HG02981 (cell line): Measurements from ENCODE around the gene BPIFB4.
"Not testable (repeated sequence)": the region's sequence is repeated elsewhere in the genome, so short reads cannot be mapped to it uniquely, and the experiment has no call there.

Source experiments
- ATAC-seq: cut with Tn5 transposase; IDR thresholded peaks from one replicate; pipeline ENCODE4 v1.9.1; 2021; ENCODE audit warnings: mild to moderate bottlenecking, moderate library complexity; ENCODE audit not compliant: unreplicated experiment

BPIFB4 gene

DNA sequence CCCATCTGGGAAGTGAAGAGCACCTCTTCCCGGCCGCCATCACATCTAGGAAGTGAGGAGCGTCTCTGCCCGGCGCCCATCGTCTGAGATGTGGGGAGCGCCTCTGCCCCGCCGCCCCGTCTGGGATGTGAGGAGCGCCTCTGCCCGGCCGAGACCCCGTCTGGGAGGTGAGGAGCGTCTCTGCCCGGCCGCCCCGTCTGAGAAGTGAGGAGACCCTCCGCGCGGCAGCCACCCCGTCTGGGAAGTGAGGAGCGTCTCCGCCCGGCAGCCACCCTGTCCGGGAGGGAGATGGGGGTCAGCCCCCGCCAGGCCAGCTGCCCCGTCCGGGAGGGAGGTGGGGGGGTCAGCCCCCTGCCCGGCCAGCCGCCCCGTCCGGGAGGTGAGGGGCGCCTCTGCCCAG lies 36.1 kb downstream of the BPIFB4 start:
- ATAC-seq = not testable (repeated sequence)

DNA sequence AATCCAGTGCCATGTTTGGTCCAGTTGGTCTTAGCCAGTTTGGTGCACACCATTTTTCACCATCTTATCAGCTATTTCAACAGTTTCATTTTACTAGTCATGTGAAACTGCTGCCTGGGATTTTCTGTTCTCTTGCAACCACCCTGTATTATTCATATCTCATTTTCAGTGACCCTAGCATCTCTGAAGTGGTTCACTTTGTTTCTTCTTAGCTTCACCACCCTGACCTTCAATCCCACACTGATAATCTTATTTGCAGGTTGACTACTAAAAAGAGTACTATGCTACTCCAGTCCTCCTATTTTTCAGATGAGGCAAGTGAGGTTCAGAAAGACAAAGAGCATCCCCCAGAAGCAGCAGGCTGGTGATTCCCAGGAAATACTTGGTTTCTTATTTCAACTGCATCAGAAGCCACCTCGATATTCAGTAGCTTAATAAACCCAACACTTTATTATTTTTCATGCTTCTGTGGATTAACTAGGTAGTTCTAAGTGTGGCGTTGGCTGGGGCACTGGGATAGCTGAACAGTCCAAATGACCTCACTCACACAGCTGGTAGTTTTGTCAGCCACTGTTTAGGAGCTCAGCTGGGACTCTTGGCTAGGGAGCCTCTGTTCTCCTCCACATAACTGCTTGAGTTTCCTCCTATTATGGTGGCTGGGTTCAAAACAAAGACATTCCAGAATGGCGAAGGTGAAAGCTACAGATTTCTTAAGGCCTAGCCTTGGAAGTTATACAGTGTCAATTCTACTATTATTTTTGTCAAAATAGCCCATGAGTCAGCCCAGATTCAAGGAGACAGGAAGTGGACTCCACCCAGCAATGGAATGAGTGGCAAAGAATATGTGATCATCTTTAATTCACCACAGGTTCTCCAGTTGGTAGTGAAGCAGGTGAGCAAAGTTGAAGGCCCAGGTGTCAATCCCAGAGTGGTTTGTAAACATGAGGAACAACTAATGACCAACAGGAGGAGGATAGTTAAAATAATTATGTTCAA lies 40.6 kb downstream of the BPIFB4 start:
- no peak for ATAC-seq

DNA sequence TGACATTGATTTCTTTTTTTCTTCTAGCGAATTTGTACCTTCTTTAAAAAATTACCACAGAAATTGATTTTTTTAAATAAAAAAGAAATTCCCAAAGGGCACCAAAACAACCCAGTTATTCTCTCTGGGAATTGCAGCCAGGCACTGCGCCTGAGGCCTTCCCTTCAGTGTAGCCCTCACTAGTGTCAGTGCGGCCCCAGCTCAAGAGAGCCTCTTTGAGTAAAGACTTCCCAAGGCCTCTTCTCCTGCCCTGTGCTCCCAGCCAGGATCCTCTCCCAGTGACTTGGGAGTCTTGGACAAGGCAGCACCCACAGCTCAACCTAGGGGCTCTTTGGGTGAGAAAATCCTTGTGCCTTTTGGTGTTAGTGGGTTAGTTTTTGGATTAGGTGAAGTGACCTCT lies 41.5 kb downstream of the BPIFB4 start:
- no peak for ATAC-seq

- not testable (repeated sequence) for ATAC-seq
These were observed 42.9 kb downstream of the BPIFB4 start for GRCh38 chr20:33122297-33122696.

DNA sequence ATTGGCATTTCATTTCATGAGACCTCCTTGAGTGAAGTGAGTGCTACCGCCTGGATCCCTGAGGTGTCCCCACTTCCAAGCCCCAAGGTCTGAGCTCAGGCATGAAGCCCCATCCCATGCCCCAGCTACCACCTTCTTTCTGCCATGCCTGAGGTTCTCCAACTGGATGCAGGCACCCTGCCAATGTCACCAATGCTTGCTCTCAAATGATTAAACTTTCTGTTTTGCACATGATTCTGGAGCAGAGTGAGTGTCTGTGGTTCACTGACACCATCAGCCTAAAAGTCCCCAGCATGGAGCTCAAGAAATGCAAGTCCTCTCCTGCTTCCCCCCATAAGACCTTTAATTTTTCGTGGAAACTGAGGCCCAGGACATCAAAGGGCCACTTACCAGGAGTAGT lies 44.8 kb downstream of the BPIFB4 start:
- no peak for ATAC-seq

DNA sequence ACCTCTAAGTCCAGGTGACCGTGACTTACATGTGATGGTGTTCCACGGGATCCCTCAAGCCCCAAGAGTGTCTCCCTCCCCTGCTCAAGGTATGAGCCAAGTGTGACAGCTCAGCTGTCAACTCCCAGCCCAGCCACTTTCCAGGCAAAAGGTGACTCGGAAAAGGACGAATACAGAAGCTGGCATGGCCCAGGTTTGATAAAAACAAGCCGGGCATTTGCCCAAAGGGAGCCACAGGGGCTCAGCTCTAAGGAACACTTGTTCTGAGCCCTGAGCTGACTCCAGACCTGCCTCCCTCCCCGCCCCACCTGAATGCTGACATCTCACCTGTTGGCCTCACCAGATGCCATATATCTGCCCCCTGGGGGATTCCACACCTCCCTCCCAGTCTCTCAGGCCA lies 45.6 kb downstream of the BPIFB4 start:
- ATAC-seq = no peak

DNA sequence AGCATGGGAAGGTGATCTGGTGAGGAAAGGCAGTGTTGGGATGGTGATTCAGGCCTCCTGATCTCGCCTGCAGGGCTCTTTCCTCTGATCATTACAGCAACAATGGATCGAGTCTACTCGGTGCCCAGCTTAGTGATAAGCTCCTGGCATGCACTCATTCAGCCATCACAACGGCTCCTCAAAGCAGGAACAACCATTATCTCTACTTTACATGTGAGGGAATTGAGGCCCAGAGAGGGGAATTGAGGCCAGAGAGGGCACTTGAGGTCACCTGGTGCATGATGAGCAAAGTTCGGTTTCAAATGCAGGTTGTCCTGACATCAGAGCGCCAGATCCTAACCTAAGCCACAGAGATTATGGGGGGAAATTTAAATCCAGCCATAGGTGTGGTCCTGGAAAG lies 46.5 kb downstream of the BPIFB4 start:
- ATAC-seq = no peak

DNA sequence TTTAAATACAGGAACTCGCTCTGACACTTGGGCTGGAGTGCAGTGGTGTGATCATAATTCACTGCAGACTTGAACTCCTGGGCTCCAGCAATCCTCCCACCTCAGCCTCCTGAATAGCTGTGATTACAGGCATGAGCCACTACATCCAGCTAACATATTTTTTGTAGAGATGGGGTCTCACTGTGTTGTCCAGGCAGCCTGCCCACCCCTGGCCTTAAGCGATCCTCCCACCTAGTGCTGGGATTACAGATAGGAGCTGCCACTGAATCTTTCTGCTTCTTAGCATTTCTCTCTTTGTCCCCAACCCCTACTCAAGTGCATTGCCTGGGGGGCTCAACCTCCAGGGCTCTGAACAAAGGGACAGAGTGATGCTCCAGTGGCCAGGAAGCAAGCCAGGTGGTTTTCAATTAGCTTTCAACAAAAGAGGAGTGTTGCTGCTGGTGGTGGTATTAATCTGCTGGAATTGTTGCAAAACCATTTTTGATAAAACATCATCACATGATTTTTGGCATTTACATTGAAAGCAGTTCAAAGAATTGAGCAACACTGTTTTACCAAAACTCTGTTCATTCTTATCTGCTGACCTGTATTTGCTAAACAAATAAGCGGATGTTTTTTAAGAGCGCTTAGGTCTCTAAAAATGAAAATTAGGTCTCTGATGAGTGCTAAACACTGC lies 48.1 kb downstream of the BPIFB4 start:
- no peak for ATAC-seq

DNA sequence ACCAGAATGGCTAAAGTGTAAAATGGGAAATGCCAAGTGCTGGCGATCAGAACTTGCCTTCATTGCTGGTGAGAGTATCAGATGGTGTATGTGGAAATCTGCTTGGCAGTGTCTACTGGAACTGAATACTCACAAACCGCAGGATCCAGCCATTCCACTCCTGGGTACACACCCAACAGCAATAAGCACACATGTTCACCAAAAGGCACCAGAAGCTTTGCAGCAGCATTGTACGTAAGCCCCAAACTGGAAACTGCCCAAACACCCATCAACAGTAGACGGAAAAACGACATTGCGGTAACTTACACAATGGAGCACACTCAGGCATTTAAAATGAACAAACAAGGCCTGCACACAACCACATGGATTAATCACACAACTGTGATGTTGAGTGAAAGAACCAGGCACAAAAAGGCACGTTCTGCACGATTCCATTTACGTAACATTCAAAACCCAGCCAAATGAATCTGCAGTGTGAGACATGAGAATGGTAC lies 51.2 kb downstream of the BPIFB4 start:
- no peak for ATAC-seq

- ATAC-seq = no peak
These were observed 52.6 kb downstream of the BPIFB4 start for GRCh38 chr20:33131949-33132473.

DNA sequence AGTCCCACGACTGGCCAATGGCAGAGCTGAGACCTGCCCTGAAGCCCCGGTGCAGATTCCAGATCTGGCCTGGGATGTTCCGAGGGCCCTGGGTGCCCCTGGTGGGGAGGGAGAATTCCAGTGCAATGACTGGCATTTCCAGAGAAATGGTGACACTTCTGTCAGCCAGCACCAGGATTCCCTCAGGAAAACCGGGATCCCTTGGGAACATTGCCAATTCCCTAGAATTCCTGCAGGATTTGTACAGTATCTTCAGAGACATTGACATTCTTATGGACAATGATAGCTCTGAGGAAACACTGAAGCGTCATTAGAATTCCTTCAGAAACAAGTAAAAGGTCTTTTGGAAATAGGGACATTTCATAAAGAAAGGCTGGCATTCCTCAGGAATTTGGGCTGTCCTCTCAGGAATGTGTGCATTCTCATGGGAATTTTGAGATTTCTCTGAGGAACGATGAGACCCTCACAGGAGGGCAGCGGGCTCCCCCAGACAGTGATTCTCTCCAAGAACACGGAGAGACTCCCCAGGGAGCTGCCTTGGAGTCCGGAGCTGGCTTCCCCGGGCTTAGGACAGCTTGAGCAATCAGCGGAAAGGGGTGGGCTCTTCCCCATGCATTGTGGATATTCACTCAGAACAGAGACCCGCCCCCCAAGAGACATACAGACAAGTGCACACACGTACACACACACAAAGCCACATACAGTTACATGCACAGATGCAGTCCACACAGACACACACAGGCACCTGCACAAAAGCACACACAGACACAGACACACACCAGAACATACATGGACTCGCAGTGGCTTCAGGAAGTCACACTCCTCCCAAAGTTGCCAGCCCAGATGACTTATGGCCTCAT lies 53.3 kb downstream of the BPIFB4 start:
- no peak for ATAC-seq

DNA sequence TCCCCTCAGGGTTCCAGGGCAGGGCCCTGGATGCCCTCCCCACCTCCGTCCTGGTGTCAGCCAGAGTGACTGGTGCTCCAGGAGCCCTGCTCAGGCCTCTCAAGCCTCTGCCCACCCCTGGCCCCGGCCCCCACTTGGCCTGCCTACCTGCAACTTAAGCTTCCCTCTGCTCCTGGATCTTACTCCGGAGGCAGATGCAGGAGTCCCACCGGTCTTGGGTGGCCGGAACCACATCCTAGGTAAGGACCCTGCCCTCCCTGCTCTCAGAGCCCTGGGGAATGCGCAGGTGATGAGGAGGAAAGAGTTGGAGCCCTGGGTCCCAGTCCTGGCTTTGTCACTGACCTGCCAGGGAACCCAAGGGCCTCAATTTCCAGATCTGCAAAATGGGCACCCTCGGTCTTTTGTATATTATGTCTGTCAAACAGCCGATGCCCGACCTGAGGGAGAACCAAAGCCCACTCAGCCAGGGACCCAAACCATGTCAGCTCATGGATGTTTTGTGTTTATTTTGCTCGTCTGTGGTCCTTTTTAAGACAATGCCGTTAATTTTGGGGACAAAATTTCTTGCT lies 54.0 kb downstream of the BPIFB4 start:
- no peak for ATAC-seq

DNA sequence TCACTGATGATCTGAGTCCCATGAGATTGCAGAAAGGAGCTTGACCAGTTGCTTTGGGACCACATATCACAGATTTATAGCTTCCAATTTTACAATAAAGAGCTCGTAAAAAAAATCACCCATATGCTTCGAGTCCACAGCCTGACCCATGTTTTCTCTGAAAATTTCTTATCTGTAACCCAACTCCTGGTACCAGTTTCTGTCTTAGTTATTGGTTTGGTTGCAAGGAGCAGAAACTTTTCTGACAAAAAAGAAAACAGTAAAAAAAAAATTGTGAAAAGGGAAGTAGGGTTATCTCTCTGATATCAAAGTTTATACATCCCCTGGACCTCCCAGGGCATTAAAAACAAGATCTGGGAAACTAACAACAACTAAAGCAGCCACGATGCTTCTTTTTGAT lies 57.8 kb downstream of the BPIFB4 start:
- ATAC-seq = no peak

DNA sequence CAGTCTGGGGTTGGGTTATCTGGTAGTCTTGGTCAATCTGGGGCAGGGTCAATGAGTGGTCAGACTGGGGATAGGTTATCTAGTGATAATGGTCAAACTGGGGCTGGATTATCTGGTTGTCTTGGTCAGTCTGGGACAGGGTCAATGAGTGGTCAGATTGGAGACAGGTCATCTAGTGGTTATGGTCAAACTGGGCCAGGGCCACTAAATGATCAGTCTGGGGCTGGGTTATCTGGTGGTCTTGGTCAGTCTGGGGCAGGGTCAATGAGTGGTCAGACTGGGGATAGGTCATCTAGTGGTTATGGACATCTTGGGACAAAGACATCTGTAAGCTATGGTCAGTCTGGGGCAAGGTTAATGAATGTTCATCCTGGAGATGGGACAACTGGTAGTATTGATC lies 60.0 kb downstream of the BPIFB4 start:
- ATAC-seq = no peak

DNA sequence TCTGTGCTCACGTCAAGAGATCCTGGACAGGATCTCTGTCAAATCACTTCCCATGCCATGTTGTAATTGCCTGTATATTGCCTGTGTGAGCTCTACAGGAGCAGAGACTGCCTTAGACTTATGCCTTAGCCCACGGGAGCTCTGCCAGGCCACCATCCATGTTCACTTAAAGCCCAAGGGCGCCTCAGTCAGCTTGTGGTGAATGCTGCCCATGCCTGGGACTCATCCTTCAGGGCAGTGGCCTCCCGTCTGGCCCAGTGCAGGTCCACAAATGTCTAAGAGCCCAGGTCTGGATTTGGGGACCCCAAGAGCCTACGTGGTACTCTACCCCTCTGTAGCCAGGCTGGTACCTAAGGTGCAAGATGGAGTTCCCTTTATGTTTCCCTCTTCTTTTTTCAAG lies 66.1 kb downstream of the BPIFB4 start:
- ATAC-seq = no peak

GRCh38 chr20:33147299-33147698 lies 67.9 kb downstream of the BPIFB4 start:
- no peak for ATAC-seq

DNA sequence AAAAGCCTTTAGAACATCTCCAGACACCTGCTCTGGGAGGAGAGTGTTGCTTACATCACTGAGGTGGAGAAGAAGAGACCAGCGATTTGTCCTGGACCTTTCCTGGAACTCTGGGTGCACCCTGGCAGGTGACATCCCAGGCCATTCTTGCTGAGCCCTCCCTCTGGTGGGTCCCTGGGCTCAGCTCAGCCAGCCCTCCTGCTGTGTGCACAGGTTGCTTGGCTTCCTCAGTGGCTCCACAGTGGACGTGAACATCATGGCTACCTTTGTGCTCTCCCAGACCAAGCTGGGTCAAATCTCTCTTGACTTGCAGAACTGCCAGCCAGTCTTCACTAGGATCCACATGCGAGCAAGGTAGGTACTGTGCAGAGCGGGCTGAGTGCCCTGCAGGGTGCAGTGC lies 68.6 kb downstream of the BPIFB4 start:
- ATAC-seq = no peak

- ATAC-seq = no peak
These were observed 74.8 kb downstream of the BPIFB4 start for GRCh38 chr20:33154252-33154651.

GRCh38 chr20:33158637-33159385 lies 79.4 kb downstream of the BPIFB4 start:
- no peak for ATAC-seq

DNA sequence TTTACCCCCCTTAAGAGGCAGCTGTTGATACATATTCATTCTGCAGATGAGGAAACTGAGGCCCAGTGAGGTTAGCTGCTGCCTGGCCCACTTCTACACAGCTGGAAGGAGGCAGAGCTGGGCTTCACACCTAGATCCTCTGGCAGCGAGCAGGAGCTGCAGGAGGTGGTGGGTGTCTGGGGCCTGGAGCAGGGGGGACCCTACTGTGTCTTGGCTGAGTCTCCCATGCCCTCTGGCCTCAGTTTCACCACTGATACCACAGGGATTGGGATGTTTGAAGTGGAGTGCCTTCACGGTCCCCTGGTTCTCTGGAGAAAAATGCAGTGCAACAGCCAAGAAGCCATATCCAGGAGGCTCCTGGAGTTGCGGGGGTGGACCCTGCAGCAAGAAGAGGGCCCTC lies 80.3 kb downstream of the BPIFB4 start:
- ATAC-seq = no peak
